CD1c-positive myeloid dendritic cell (primary cell): Measurements from ENCODE around the gene USP40.

Experiments
- DNase-seq: peaks from one replicate; pipeline ENCODE4 v3.0.0-alpha.2; 2016; ENCODE audit errors: extremely low spot score

USP40 gene

GRCh38 chr2:233495503-233496496 is 70.8 kb downstream of the USP40 start:
- no peak for DNase-seq

GRCh38 chr2:233492751-233493150 is 73.8 kb downstream of the USP40 start:
- no peak for DNase-seq

GRCh38 chr2:233492078-233492477 is 74.5 kb downstream of the USP40 start:
- DNase-seq, result no peak

DNA sequence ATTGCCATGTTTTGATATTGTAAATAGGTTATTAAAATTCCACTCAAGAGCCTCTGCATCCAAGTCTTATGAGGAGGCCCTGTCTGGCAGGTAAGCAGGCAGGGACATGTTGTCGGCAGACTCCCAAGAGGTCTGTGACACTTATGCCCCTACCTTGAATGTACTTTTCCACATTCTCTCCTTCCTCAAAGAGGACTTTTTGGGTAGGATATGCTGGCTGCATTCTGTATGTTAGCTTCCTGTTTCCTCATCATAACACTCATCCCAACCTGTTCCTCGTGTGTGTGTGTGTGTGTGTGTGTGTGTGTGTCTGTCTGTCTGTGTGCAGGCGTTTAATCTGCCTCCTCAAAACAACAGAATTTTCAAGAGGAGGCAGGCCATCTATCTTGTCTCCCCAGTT is 75.3 kb downstream of the USP40 start:
- no peak for DNase-seq

DNA sequence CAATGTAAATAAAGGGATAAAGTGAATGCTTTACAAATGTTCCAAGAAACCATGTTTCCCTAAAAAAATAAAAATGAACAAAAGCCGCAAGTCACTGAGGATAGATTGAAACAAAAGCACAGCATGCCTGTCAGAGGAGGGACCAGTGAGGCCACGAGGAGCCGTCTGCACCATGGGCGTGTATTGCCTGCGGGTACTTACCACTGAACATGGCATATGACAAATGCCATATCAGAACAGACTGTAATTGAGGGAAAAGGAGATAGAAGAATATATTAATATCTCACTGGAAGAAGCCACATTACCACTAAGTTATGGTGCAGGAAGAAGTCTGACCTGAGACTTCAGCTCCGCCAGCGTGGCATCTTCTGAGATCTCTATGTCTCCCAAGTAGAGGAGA is 75.8 kb downstream of the USP40 start:
- DNase-seq, result no peak

DNA sequence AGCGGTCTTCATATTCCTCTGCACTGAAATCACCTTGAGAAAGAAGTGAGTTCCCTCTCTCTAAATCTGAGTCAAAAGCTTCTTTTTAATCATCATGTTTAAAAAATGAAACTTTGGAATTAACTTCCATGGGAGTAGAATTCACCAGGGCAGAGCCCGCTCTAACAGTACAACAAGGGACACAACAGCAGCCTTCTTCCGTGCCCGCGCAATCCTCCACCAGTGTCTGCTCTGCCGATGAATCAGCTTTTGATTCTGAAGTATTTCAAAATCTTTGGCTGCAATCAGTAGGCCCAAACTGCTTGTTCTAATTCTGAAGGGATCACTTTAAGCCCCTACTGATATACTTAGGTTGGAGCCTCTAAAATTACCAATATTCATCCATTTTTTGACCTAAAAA is 76.9 kb downstream of the USP40 start:
- DNase-seq, result no peak

DNA sequence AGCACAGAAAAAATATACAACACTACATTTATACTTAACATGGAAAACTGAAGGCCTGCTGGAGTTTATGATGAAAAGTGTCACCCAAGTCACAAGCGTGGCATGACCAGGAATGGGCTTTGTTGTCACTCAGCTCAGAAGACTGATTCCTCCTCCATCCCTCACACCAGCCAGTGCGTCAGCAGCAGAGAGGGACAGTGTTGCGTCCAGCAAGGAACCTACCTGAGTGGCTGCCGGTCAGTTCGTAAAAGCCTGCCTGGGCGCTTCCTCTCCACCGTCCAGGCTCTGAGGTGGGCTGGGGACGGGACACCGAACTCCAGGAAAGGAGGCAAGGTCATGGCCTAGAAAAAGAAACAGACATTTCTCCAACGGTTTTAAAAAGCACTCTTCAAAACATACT is 77.4 kb downstream of the USP40 start:
- no peak for DNase-seq

DNA sequence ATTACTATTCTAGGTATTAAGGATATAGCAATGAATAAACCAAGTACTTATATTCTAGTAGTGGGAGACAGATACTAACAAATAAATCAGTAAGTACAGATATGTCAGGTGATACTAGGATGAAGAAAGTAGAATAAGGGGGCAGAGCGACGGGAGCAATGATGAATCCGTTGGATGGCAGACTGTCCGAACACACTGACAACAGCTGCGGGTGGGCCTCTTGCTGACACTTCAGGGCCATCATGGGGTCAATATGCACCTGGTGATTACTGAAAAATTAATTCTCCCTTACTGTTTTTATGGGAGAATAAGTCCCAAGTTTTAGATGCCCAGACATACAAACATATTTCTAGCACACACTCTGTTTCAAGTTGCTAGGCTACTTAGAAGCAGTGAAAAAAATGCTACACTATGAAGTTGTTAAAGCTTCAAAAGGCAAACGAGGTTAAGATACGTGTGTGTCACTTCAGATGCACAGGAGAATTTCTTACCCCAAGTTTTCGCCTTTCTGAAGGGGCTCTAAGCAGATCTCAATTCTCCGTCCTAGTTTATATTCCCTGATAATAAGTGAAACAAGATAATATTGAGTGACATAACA is 78.7 kb downstream of the USP40 start:
- DNase-seq, result no peak

- no peak for DNase-seq
Measured at GRCh38 chr2:233486778-233487552, 79.6 kb downstream of the USP40 start.

GRCh38 chr2:233486357-233486756 is 80.2 kb downstream of the USP40 start:
- DNase-seq, result no peak

- no peak for DNase-seq
Measured at GRCh38 chr2:233485726-233486125, 80.9 kb downstream of the USP40 start.

- no peak for DNase-seq
Measured at GRCh38 chr2:233482616-233483015, 84.0 kb downstream of the USP40 start.

DNA sequence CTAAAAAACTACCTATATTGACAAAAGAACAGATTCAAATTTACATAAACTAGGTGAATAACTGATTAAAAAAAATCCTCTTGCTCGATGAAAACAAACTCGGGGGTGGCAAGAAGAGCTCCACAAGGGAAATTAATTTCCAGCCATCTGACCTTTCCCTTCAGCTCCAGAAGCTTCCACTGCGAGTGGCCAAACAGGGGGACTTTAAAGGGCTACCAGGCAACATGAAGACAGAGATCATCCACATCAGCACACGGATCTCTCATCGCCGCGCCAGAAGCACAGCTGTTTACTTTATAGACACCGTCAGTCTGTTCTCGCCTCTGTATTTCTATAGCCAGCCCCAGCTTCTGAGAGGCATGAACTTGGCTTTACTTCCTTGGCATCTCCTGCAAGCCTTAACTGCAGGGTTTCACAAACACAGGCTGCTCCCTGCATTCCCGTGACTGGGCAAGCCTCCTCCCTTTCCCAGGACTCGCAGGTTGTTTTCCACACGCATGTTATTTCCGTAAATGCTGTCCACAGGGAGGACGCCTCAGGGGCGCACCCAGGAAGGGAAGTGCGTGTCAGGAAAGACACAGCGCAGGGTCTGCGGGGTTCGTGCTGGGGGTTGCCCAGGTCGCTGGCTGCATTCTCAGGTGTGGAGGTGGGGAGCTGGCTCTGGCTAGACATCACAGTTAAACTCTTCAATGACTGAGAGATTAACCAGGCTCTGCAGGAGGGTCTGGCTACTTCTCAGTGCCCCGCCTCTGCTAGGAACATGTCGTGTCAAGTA is 85.0 kb downstream of the USP40 start:
- no peak for DNase-seq

- no peak for DNase-seq
Measured at GRCh38 chr2:233480490-233481202, 85.9 kb downstream of the USP40 start.

DNA sequence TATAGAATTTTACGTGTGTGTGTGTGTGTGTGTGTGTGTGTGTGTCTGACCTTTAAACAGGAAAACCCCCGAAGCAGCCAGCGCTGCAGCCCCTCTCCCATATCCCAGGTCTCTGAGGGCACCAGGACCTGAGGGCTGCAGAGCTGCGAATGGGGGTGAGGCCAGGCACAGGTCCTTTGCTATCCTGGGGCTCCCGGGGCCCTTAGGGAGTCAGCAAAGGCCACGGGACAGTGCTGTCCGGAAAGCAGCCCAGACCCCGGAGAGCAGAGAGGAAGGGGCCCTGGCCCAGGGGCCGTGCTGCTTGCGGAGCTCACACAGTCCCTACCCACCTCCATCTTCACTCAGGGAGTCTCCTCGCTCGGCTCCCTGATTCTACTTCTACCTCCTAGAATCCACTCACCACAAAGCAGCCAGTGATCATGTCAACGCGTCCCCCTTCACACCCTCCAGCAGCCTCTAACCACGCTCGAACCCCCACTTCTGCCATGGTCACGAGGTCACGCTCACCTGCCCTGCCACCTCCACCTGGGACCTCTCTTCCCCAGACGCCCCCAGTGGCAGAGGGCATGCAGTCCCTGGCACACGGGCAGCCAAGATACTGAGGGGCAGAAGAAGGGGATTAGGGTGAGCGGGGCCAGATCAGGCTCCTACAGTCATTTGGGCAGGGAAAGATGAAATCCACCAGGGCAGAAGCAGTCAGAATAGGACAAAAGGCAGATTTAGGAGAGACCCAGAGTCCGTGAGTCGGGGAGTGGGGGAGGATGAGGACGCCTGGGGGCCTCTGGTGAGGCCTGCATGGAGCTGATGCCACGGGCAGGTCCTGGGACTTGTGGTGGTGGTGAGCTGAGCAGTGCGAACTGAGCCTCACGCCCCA is 86.7 kb downstream of the USP40 start:
- no peak for DNase-seq

DNA sequence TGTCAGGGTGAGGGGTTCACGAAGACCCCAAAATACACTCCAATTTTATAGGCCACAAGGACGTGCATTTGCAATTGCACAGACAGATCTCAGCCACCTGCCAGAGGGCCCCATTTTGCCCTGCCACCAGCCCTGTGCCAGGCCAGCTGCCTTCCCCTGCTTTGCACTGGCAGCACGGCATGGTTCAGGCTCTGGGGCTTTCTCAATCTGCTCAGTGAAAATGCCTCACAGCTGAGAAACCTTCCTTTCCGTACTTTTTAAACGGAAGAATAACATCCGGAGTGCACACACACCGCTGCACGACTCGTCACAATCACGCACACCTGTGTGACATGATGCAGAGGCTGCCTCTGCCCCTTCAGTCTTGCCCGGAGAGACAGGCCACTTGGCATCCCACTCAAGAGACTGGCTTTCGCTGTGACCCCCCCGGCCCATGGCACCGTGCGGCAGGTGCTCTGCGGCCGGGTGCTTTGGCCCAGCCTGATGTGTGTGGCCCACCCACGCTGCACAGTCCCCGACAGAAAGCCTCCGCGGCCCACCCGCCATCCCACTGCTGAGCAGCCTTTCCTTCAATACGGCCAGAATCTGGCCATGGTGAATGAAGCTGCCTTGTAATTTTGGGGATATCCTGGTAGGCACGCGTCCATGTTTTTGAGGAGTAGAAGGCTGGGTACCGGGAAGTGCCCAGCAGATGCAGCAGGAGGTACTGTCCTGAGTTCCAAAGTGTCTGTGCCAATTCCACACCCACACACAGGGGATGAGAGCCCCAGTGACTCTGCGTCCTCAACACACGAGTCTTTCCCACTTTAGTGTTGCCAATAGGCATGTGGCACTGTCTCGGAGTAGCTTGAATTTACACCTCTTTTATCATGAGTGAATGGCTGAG is 88.8 kb downstream of the USP40 start:
- no peak for DNase-seq

DNA sequence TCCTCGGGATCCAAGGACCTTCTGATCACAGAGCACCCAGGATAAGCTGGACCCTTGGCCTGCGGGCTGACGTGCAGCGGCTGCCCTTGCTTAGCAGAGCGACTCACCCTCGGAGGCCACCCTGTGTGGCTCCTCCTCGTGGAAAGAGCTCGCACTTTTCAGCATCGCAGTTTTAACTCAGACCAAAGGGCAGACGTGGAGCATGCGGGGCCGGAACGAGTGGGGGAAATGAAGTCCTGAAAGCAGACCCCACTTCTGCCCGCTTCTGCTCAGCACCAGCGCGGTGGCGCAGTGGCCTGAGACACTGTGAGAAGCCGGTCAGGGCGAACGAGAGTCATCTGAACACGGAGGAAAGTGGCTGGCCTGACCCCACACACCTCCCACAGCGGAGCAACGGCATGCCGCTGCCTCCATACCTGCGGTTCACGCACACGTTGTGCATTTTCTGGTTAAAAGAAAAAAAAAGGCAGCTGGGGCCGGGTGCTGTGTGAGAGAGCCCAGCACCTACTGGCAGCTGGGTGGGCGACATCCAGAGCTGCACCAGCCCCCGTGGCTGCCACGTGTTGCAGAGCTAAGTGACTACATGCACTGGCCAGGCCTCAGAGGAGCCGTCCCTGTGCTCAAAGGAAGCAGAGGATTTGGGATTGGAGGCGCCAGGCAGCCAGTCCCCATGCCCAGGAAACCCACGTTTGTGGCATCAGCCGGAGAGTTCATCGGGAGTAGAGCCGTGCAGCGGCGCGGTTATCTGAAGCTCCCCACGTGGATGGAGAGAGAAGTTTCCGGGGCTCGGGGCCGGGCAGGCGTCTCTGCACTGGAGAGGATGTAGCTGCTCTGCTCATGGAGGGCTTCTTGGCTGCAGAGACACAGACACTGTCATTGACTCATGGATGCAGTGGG is 89.7 kb downstream of the USP40 start:
- DNase-seq, result no peak

DNA sequence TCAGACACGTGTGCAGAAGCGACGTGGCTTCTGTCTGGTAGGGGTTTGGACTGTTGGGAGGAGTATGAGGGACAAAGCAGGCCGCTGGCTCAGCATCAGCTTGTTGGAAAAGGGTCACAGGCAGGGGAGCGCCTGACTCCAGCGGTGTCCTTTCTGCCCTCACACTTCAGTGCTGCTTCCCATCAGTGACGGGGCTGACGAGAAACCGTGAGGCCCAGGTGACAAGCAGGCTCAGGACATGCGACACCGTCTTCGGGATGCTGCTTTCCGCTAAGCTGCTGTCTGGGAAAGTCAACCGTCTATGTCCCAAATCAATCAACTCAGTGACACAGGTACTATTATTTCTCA is 90.5 kb downstream of the USP40 start:
- DNase-seq, result no peak
